Panc1 (cell line): ENCODE data around the gene SEMA4F. TPM values are rescaled to one million over a fixed set of nuclear protein-coding genes. Genes with fewer than 3 reads are reported as not detected.

Experiments
- ATAC-seq: fragments of 200-7000 bp; cut with Tn5 transposase; 2 replicates; pipeline ENCODE4 v1.9.1; 2020; ENCODE audit warnings: mild to moderate bottlenecking, moderate library complexity
- BruUV-seq: library from RNA; stranded (reverse); fragments of 400-500 nt; replicated peaks from 2 replicates; lab custom pipeline; 2021; lab: Mats Ljungman, UMichigan
- CTCF ChIA-PET: fragments of 300-600 bp; sonication (Branson Sonifier 250); formaldehyde crosslinking; loops from one replicate; lab custom pipeline; 2022; ENCODE audit warnings: antibody characterized with exemption; lab: Charles Lee
- POLR2A ChIA-PET: fragments of 300-600 bp; sonication (Branson Sonifier 250); formaldehyde crosslinking; loops from one replicate; lab custom pipeline; 2022; ENCODE audit warnings: antibody characterized with exemption; lab: Charles Lee
- DNase-seq: peaks from one replicate; pipeline ENCODE4 v3.0.0-alpha.2; 2010; ENCODE audit warnings: low read depth, low spot score
- H3K27ac ChIP-seq: 2 replicates; pipeline ENCODE4 v1.5.1; 2011; ENCODE audit warnings: mild to moderate bottlenecking, low read length, inconsistent platforms
- H3K27me3 ChIP-seq: fragments of 200-500 bp; sonication (Bioruptor generic); 2 replicates; pipeline ENCODE4 v1.6.0; 2014; ENCODE audit warnings: low read length, inconsistent platforms; ENCODE audit not compliant: control insufficient read depth, insufficient read depth
- H3K36me3 ChIP-seq: fragments of 200-500 bp; sonication (Bioruptor generic); 2 replicates; pipeline ENCODE4 v1.5.1; 2014; ENCODE audit warnings: inconsistent platforms, mild to moderate bottlenecking, low read length, moderate library complexity; ENCODE audit not compliant: control insufficient read depth, insufficient read depth
- H3K4me1 ChIP-seq: 2 replicates; pipeline ENCODE4 v1.5.1; 2011; ENCODE audit warnings: inconsistent platforms, mild to moderate bottlenecking, low read length, moderate library complexity; ENCODE audit not compliant: control insufficient read depth, insufficient read depth
- H3K4me3 ChIP-seq, 2 experiments: 2 replicates each; pipeline ENCODE4 v1.5.1; 2011 to 2012; ENCODE audit warnings: low read depth in 2 of 2, low read length in 2 of 2, mild to moderate bottlenecking in 2 of 2, inconsistent platforms in 1 of 2, moderate library complexity in 1 of 2
- H3K9me3 ChIP-seq: fragments of 200-500 bp; sonication (Bioruptor generic); 2 replicates; pipeline ENCODE4 v1.5.1; 2014; ENCODE audit warnings: low read depth, mild to moderate bottlenecking, inconsistent platforms, low read length, moderate library complexity; ENCODE audit not compliant: control insufficient read depth, insufficient read depth
- CTCF ChIP-seq: fragments of 450-650 bp; IDR thresholded peaks from 2 replicates; pipeline ENCODE4 v1.5.1; 2017; ENCODE audit warnings: mild to moderate bottlenecking
- POLR2AphosphoS5 ChIP-seq: IDR thresholded peaks from 2 replicates; pipeline ENCODE4 v1.6.1; 2012; ENCODE audit warnings: mild to moderate bottlenecking, low read depth, low read length, moderate library complexity
- SIN3A ChIP-seq: IDR thresholded peaks from 2 replicates; pipeline ENCODE4 v1.6.1; 2012; ENCODE audit warnings: low read depth, mild to moderate bottlenecking, low read length, moderate library complexity, borderline replicate concordance; ENCODE audit not compliant: insufficient read depth
- TCF7L2 ChIP-seq: IDR thresholded peaks from 2 replicates; pipeline ENCODE4 v1.6.1; 2011; ENCODE audit warnings: mild to moderate bottlenecking, low read depth, low read length, inconsistent platforms
- in situ Hi-C: cut with HindIII; loops from 2 replicates; pipeline ENCODE4 v1.10.0; 2016; ENCODE audit warnings: low sequenced_read_pairs, low pct_unique_long_range_greater_than_20kb
- intact Hi-C: fragments of 100-400 bp; cut with micrococcal nuclease; formaldehyde crosslinking; loops from one replicate; pipeline ENCODE4 v1.10.0; 2022; ENCODE audit not compliant: unreplicated experiment
- total RNA-seq: library from RNA; stranded (reverse); gene quantifications from one replicate; pipeline ENCODE4 v1.2.1, GENCODE V29; 2021; ENCODE audit not compliant: unreplicated experiment
- TF ChIP-seq, protein P1 (sequence below), 2 experiments: IDR thresholded peaks; 2 replicates each; pipeline ENCODE4 v1.6.1; 2011 to 2012; ENCODE audit warnings: low read depth in 2 of 2, control low read depth in 1 of 2, low read length in 1 of 2, mild to moderate bottlenecking in 1 of 2, moderate library complexity in 1 of 2; ENCODE audit not compliant: insufficient read depth in 1 of 2

Gene SEMA4F
- total RNA-seq, 1 experiment from 2014 or later, result 13.3 TPM

DNA sequence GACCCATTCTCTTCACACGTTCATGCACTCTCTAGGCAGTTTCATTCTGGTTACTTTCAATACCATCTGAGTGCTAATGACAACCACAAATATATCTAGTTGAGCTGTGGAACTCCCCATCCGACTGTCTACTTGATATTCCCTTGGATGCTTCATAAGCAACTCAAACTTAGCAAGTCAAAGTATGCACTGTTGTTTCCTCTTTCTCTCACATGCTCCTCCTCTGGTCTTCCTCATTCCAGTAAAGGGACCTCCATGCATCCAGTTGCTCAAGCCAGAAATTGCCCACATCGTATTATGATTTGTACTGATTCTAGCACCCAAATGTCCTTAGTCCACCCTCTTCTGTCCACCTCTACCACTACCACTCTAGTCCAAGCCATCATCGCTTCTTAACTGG, 22.3 kb downstream of the SEMA4F start:
- Histone ChIP-seq H3K36me3 (no peaks in the 10 kb centered on the region), H3K9me3 (no peaks in the 10 kb centered on the region), H3K27me3 (no peaks in the 10 kb centered on the region), H3K4me3 (no peak overlapping the region), H3K27ac (no peak overlapping the region), H3K4me1 (no peaks in the 10 kb centered on the region)
- no TSS peak for BruUV-seq
- ChIA-PET CTCF (no interaction called here), POLR2A (no interaction called here)
- intact Hi-C loops (no loop called here), in situ Hi-C loops (no loop called here)
- DNase-seq, result no peak
- ATAC-seq, result no peak
- TF ChIP-seq SIN3A, result no peak
- no peak for TF ChIP-seq TCF7L2
- TF ChIP-seq CTCF, result no peak
- no peak for TF ChIP-seq POLR2AphosphoS5
- TF ChIP-seq, protein P1, sequence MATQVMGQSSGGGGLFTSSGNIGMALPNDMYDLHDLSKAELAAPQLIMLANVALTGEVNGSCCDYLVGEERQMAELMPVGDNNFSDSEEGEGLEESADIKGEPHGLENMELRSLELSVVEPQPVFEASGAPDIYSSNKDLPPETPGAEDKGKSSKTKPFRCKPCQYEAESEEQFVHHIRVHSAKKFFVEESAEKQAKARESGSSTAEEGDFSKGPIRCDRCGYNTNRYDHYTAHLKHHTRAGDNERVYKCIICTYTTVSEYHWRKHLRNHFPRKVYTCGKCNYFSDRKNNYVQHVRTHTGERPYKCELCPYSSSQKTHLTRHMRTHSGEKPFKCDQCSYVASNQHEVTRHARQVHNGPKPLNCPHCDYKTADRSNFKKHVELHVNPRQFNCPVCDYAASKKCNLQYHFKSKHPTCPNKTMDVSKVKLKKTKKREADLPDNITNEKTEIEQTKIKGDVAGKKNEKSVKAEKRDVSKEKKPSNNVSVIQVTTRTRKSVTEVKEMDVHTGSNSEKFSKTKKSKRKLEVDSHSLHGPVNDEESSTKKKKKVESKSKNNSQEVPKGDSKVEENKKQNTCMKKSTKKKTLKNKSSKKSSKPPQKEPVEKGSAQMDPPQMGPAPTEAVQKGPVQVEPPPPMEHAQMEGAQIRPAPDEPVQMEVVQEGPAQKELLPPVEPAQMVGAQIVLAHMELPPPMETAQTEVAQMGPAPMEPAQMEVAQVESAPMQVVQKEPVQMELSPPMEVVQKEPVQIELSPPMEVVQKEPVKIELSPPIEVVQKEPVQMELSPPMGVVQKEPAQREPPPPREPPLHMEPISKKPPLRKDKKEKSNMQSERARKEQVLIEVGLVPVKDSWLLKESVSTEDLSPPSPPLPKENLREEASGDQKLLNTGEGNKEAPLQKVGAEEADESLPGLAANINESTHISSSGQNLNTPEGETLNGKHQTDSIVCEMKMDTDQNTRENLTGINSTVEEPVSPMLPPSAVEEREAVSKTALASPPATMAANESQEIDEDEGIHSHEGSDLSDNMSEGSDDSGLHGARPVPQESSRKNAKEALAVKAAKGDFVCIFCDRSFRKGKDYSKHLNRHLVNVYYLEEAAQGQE (IDR thresholded peaks at IDR 0.05; ENCODE audit: insufficient read depth in 1 of 2, low read depth in 2 of 2, low read length in 1 of 2), result no peak

- no peak for ATAC-seq
- POLR2A ChIA-PET, result no interaction called here
- no peaks in the 10 kb centered on the region for H3K4me1 ChIP-seq
- CTCF ChIA-PET, result no interaction called here
- H3K36me3 ChIP-seq, result no peaks in the 10 kb centered on the region
- intact Hi-C loops, result no loop called here
- in situ Hi-C loops, result no loop called here
- no peak for DNase-seq
- BruUV-seq, result no TSS peak
- no peak overlapping the region for H3K4me3 ChIP-seq
- TF ChIP-seq POLR2AphosphoS5 (no peak), SIN3A (no peak), TCF7L2 (no peak), CTCF (no peak)
- TF ChIP-seq, protein P1 (IDR thresholded peaks at IDR 0.05; ENCODE audit: insufficient read depth in 1 of 2, low read depth in 2 of 2, low read length in 1 of 2), result no peak
- no peak overlapping the region for H3K27ac ChIP-seq
- H3K27me3 ChIP-seq, result no peaks in the 10 kb centered on the region
- no peaks in the 10 kb centered on the region for H3K9me3 ChIP-seq
Measured at GRCh38 chr2:74679615-74680014, 25.6 kb downstream of the SEMA4F start.
